Ascending aorta (tissue), 2 donors: ENCODE results near the gene VDAC1. TPM values are rescaled to one million over a fixed set of nuclear protein-coding genes. Genes with fewer than 3 reads are reported as not detected.
"Not testable (repeated sequence)": the region's sequence is repeated elsewhere in the genome, so short reads cannot be mapped to it uniquely, and the experiment has no call there.

Experiments used
- DNase-seq, 2 donors: peaks; one replicate each; pipeline ENCODE4 v3.0.0-alpha.2; 2019; ENCODE audit warnings: low spot score in 2 of 2
- H3K27ac ChIP-seq, 2 donors: fragments of 200-600 bp; sonication (generic); one replicate each; pipeline ENCODE4 v1.5.1; 2016 to 2017; ENCODE audit warnings: mild to moderate bottlenecking in 1 of 2
- H3K27me3 ChIP-seq: fragments of 200-600 bp; sonication (generic); one replicate; pipeline ENCODE4 v1.5.1; 2017
- H3K36me3 ChIP-seq, 2 donors: fragments of 200-600 bp; sonication (generic); one replicate each; pipeline ENCODE4 v1.5.1; 2016
- H3K4me1 ChIP-seq, 2 donors: fragments of 200-600 bp; sonication (generic); one replicate each; pipeline ENCODE4 v1.5.1; 2016 to 2017; ENCODE audit warnings: mild to moderate bottlenecking in 1 of 2
- H3K4me3 ChIP-seq, 2 donors: fragments of 200-600 bp; sonication (generic); one replicate each; pipeline ENCODE4 v1.5.1; 2016 to 2017; ENCODE audit warnings: mild to moderate bottlenecking in 1 of 2
- H3K9me3 ChIP-seq, 2 donors: fragments of 200-600 bp; sonication (generic); one replicate each; pipeline ENCODE4 v1.5.1; 2016
- intact Hi-C: fragments of 100-400 bp; cut with DNase I; formaldehyde crosslinking; loops from one replicate; pipeline ENCODE4 v1.15.1; 2023
- total RNA-seq: library from RNA; depleted of rRNA; stranded (reverse); fragments of >200 nt; gene quantifications from one replicate; pipeline ENCODE4 v1.1.0, GENCODE V29; 2016
- TF ChIP-seq, protein P1 (sequence below), 3 experiments: fragments of 200-600 bp in 2 of 3; fragments of 450-650 bp in 1 of 3; sonication (generic) in 2 of 3; IDR thresholded peaks; one replicate each; pipeline ENCODE4 v1.5.1; 2016 to 2019; ENCODE audit warnings: antibody characterized with exemption in 3 of 3, mild to moderate bottlenecking in 1 of 3, moderate library complexity in 1 of 3

Gene VDAC1
- total RNA-seq, 1 donor from 2014 or later: 50.2 TPM

DNA sequence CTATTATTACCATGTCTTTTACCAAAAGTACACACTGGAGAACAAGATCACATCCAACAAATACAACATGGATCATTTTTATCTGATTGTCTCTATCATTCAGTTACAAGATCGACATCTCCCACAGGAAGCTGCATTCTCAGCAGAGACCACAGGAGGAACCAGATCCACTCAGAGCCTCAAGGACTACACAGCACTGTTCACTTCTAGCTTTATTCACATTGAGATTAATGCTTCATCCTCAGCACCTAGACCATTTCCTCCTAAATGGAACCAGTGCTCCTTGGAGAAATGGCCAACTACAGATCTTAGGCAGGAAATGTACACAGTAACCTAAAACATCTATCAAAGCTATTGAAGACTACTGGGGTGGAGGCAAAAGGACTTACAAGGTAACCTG lies 23.1 kb downstream of the VDAC1 start:
- Histone ChIP-seq H3K27ac (no peak overlapping the region), H3K9me3 (no peaks in the 10 kb centered on the region), H3K4me1 (no peaks in the 10 kb centered on the region), H3K4me3 (no peak overlapping the region), H3K27me3 (no peaks in the 10 kb centered on the region), H3K36me3 (peaks cover 57 to 67% of the 10 kb centered on the region in 2 donors)
- intact Hi-C loops: no loop called here
- TF ChIP-seq, protein P1, sequence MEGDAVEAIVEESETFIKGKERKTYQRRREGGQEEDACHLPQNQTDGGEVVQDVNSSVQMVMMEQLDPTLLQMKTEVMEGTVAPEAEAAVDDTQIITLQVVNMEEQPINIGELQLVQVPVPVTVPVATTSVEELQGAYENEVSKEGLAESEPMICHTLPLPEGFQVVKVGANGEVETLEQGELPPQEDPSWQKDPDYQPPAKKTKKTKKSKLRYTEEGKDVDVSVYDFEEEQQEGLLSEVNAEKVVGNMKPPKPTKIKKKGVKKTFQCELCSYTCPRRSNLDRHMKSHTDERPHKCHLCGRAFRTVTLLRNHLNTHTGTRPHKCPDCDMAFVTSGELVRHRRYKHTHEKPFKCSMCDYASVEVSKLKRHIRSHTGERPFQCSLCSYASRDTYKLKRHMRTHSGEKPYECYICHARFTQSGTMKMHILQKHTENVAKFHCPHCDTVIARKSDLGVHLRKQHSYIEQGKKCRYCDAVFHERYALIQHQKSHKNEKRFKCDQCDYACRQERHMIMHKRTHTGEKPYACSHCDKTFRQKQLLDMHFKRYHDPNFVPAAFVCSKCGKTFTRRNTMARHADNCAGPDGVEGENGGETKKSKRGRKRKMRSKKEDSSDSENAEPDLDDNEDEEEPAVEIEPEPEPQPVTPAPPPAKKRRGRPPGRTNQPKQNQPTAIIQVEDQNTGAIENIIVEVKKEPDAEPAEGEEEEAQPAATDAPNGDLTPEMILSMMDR (IDR thresholded peaks at IDR 0.05): no peak
- DNase-seq: no peak

DNA sequence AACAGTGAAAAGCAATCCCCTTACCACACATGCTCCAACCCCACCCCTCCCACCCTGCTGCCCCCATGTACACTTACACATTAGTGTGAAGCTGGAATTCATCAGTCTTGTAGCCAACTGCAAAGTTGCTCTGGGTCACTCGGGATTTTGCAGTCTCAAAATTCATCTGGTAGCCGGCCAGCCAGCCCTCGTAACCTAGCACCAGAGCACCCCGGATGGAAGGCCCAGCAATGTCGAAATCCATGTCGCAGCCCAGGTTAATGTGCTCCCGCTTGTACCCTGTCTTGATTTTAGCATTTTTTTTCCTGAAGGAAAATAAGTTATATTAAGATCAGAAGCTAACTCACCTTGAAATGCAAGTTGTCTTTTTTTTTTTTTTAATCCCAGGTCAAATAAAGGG lies 24.1 kb downstream of the VDAC1 start:
- TF ChIP-seq, protein P1 (IDR thresholded peaks at IDR 0.05): no peak
- Histone ChIP-seq H3K27ac (no peak overlapping the region), H3K4me3 (no peak overlapping the region), H3K27me3 (no peaks in the 10 kb centered on the region), H3K36me3 (peaks cover 59 to 70% of the 10 kb centered on the region in 2 donors), H3K4me1 (no peaks in the 10 kb centered on the region), H3K9me3 (no peaks in the 10 kb centered on the region)
- intact Hi-C loops: no loop called here
- DNase-seq: no peak

DNA sequence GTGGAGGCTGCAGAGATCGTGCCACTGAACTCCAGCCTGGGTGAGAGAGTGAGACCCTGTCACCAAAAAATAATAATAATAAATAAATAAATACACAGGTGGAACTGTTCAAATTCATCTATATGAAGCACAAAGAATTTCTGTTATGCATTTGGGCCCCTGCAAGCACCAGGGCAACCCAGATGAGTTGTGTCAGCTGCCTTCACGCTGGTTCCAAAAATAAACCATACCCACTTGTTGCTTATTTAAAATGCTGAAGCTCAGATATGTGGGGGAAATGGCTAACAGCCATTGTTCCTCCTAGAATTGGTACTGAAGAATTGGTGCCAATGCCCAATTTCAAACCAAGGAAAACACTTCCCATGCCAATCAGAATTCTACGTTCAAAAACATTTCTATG lies 25.8 kb downstream of the VDAC1 start:
- intact Hi-C loops: no loop called here
- no peak for DNase-seq
- H3K9me3 ChIP-seq: no peaks in the 10 kb centered on the region
- H3K27ac ChIP-seq: no peak overlapping the region
- TF ChIP-seq, protein P1 (IDR thresholded peaks at IDR 0.05): no peak
- H3K4me1 ChIP-seq: no peaks in the 10 kb centered on the region
- no peak overlapping the region for H3K4me3 ChIP-seq
- H3K36me3 ChIP-seq: peaks cover 65 to 77% of the 10 kb centered on the region in 2 donors
- no peaks in the 10 kb centered on the region for H3K27me3 ChIP-seq

DNA sequence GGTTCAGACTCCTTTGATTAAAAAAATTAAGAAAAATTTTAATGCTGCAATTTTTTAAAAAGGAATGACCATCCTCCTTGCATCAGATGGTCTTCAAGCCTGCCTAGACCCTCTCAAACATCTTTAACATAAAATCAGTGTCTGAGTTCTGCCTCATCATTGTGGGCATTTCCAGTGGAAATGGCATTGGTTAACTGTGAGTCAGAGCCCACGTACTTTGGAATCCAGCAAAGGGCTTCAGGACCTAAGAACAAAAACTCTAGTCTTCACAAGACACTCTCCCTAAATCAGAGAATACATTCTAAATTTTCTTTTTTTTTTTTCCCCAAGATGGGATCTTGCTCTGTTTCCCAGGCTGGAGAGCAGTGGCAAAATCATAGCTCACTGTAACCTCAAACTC lies 26.9 kb downstream of the VDAC1 start:
- no peak overlapping the region for H3K27ac ChIP-seq
- intact Hi-C loops: no loop called here
- TF ChIP-seq, protein P1 (IDR thresholded peaks at IDR 0.05): no peak

DNA sequence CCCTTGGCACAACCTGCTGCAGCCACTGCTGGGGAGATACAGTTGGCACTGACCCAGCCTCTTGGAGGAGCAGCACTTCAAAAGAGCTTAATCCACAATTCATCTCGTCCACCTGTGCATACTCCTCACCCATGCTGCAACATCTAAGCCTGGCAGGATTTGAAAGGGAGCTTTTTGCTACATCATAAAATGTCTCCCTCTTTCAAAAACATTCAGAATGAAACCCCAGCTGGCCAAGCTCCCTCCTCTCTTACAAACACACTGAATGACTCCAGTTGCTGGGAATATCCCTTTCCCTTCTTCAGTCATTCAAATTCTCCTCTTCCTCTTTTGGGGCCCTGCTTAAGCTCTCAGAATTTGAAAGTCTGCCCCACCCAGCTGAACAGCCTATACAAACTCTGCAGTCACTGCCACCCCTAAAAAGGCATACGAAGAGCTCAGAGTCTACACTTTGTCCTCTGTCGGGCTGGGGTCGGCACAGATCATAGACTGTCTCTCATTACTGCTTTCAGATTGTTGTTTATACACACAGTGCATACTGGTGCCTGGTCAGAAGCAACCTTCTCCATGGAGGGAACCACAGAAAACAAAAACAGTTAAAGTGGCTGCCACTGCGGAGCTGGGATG lies 27.5 kb downstream of the VDAC1 start:
- H3K4me1 ChIP-seq: no peaks in the 10 kb centered on the region
- no peaks in the 10 kb centered on the region for H3K9me3 ChIP-seq
- TF ChIP-seq, protein P1 (IDR thresholded peaks at IDR 0.05): no peak
- intact Hi-C loops: no loop called here
- DNase-seq: no peak
- H3K27ac ChIP-seq: no peak overlapping the region
- H3K4me3 ChIP-seq: no peak overlapping the region
- H3K27me3 ChIP-seq: no peaks in the 10 kb centered on the region
- peaks cover 61 to 82% of the 10 kb centered on the region in 2 donors for H3K36me3 ChIP-seq

More for the DNA sequence above, 26.9 kb downstream of the VDAC1 start:
- H3K4me1 ChIP-seq: no peaks in the 10 kb centered on the region
- no peak for DNase-seq
- peaks cover 67 to 84% of the 10 kb centered on the region in 2 donors for H3K36me3 ChIP-seq
- H3K27me3 ChIP-seq: no peaks in the 10 kb centered on the region
- H3K9me3 ChIP-seq: no peaks in the 10 kb centered on the region
- no peak overlapping the region for H3K4me3 ChIP-seq

DNA sequence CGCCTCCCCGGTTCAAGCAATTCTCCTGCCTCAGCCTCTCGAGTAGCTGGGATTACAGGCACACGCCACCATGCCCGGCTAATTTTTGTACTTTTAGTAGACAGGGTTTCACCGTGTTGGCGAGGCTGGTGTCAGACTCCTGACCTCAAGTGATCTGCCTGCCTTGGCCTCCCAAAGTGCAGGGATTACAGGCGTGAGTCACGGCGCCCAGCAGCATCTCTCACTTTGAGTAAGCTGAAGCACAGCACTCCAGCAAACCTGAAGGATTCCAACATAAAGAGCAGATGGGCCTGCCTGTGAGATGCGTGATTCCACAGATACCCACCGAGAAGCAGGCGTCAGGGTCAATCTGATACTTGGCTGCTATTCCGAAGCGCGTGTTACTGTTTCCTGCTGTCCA lies 29.2 kb downstream of the VDAC1 start:
- intact Hi-C loops, H3K9me3 ChIP-seq, DNase-seq, H3K4me1 ChIP-seq, H3K27ac ChIP-seq, H3K4me3 ChIP-seq, H3K27me3 ChIP-seq: not testable (repeated sequence)
- peaks cover 45 to 65% of the 10 kb centered on the region in 2 donors for H3K36me3 ChIP-seq
